Effector memory CD4-positive, alpha-beta T cell (primary cell): ENCODE results near the gene FUT8.

ENCODE experiments used
- DNase-seq, 3 donors: peaks; one replicate each; pipeline ENCODE4 v3.0.0-alpha.2; 2020
- H3K27ac ChIP-seq: 2 replicates; pipeline ENCODE4 v1.7.0; 2013; ENCODE audit warnings: mild to moderate bottlenecking, low read length, moderate library complexity; ENCODE audit not compliant: insufficient read depth, poor library complexity, severe bottlenecking
- H3K27me3 ChIP-seq: replicated peaks from 2 replicates; pipeline ENCODE4 v1.7.0; 2013; ENCODE audit warnings: mild to moderate bottlenecking, low read length; ENCODE audit not compliant: insufficient read depth, control insufficient read depth, poor library complexity, severe bottlenecking
- H3K36me3 ChIP-seq: 2 replicates; pipeline ENCODE4 v1.7.0; 2013; ENCODE audit warnings: mild to moderate bottlenecking, low read length, moderate library complexity; ENCODE audit not compliant: control insufficient read depth, insufficient read depth
- H3K4me1 ChIP-seq: 2 replicates; pipeline ENCODE4 v1.7.0; 2013; ENCODE audit warnings: low read length, mild to moderate bottlenecking; ENCODE audit not compliant: control insufficient read depth, insufficient read depth, poor library complexity, severe bottlenecking
- H3K4me3 ChIP-seq: 2 replicates; pipeline ENCODE4 v1.7.0; 2013; ENCODE audit warnings: low read length, low read depth, mild to moderate bottlenecking; ENCODE audit not compliant: insufficient read depth, poor library complexity, severe bottlenecking
- H3K9me3 ChIP-seq: 2 replicates; pipeline ENCODE4 v1.7.0; 2013; ENCODE audit warnings: mild to moderate bottlenecking, low read length, moderate library complexity; ENCODE audit not compliant: control insufficient read depth

FUT8 gene

GRCh38 chr14:65483647-65484046, 71.1 kb downstream of the FUT8 start:
- Histone ChIP-seq H3K4me3 (no peak overlapping the region), H3K9me3 (no peaks in the 10 kb centered on the region), H3K4me1 (no peaks in the 10 kb centered on the region), H3K36me3 (no peaks in the 10 kb centered on the region), H3K27me3 (no peaks in the 10 kb centered on the region), H3K27ac (no peak overlapping the region)
- no peak for DNase-seq

DNA sequence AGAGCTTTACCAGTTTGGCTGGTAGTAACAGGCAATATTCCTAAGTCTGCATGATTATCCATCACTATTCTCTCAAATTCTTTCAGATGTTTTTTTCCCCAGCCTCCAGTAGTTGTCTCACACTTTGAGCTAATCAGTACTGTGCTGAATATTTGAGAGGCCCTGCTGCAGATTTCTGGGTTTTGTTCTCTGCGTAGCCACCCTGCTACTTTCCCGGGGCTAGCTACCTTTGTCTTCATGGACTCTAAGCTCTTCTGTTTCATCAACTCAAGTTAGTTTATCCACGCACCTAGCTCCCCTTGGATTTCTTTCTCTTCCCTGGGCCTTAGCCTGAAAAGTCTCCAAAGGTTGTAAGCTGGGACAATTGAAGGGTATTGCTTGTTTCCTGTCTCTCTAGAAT, 73.0 kb downstream of the FUT8 start:
- Histone ChIP-seq H3K27ac (no peak overlapping the region), H3K9me3 (no peaks in the 10 kb centered on the region), H3K4me3 (no peak overlapping the region), H3K4me1 (no peaks in the 10 kb centered on the region), H3K36me3 (no peaks in the 10 kb centered on the region), H3K27me3 (no peaks in the 10 kb centered on the region)
- DNase-seq, result no peak

- no peak for DNase-seq
- H3K4me1 ChIP-seq, result no peaks in the 10 kb centered on the region
- no peak overlapping the region for H3K4me3 ChIP-seq
- no peaks in the 10 kb centered on the region for H3K36me3 ChIP-seq
- no peak overlapping the region for H3K27ac ChIP-seq
- no peaks in the 10 kb centered on the region for H3K9me3 ChIP-seq
- no peaks in the 10 kb centered on the region for H3K27me3 ChIP-seq
Observed at GRCh38 chr14:65486863-65487262, 74.3 kb downstream of the FUT8 start.

GRCh38 chr14:65487783-65488494, 75.4 kb downstream of the FUT8 start:
- Histone ChIP-seq H3K9me3 (no peaks in the 10 kb centered on the region), H3K36me3 (no peaks in the 10 kb centered on the region), H3K27ac (no peak overlapping the region), H3K4me3 (no peak overlapping the region), H3K27me3 (no peaks in the 10 kb centered on the region), H3K4me1 (no peaks in the 10 kb centered on the region)
- DNase-seq, result no peak

DNA sequence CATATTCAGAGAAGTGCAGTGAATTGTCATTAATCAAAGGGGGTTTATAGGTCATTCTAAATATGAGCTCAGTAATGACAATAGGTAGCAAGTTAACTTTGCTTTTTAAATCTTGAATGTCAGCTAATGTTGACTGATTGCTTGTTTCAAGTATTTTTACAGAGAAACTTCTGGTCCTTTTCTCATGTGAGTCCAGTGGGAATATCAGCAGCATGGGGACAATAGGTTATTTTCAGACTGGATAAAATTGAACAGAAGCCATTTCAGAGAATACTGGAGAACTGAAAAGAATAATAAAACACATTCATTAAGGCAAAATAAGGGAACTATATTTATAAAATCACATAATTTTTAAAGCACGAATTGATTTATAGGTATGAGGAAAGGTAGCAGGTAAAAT, 78.7 kb downstream of the FUT8 start:
- no peaks in the 10 kb centered on the region for H3K4me1 ChIP-seq
- no peaks in the 10 kb centered on the region for H3K9me3 ChIP-seq
- H3K4me3 ChIP-seq, result no peak overlapping the region
- H3K27ac ChIP-seq, result no peak overlapping the region
- no peaks in the 10 kb centered on the region for H3K27me3 ChIP-seq
- H3K36me3 ChIP-seq, result no peaks in the 10 kb centered on the region
- no peak for DNase-seq

DNA sequence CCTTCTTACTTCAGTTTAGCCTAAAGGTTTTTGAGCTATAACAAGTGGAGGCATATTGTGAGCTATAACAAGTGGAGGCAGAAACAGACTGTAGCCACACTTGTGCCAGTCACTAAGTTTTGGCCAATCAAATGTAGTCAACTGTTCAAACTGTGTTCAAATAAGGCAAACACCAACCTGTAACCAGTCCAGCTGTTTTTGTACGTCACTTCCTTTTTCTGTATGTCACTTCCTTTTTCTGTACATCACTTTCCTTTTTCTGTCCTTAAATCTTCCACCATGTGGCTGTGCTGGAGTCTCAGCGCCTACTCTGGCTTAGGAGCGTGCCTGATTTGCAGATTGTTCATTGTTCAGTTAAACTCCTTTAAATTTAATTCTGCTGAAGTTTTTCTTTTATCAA, 79.7 kb downstream of the FUT8 start:
- no peaks in the 10 kb centered on the region for H3K4me1 ChIP-seq
- H3K9me3 ChIP-seq, result no peaks in the 10 kb centered on the region
- no peaks in the 10 kb centered on the region for H3K36me3 ChIP-seq
- no peak for DNase-seq
- H3K4me3 ChIP-seq, result no peak overlapping the region
- no peak overlapping the region for H3K27ac ChIP-seq
- H3K27me3 ChIP-seq, result no peaks in the 10 kb centered on the region

DNA sequence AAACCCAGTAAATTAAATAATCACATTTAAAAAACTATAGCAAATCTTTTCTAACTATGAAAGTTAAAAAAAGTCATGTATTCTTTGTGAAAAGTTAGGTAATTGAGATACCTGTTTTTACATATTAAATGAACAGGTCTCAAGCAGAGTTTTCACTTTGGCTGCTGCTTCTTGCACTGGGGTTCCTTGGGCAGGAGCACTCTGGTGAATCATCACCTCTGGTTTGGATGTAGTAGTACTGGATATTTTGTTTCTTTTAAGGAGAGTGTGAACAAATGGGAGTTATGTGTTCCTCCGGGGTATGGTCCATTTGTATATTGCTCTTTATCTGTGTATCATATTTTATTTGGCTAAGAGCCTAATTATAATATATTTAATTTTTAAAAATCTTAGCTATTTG, 82.7 kb downstream of the FUT8 start:
- Histone ChIP-seq H3K4me3 (no peak overlapping the region), H3K36me3 (no peaks in the 10 kb centered on the region), H3K9me3 (no peaks in the 10 kb centered on the region), H3K27me3 (no peaks in the 10 kb centered on the region), H3K27ac (no peak overlapping the region), H3K4me1 (no peaks in the 10 kb centered on the region)
- DNase-seq, result no peak

DNA sequence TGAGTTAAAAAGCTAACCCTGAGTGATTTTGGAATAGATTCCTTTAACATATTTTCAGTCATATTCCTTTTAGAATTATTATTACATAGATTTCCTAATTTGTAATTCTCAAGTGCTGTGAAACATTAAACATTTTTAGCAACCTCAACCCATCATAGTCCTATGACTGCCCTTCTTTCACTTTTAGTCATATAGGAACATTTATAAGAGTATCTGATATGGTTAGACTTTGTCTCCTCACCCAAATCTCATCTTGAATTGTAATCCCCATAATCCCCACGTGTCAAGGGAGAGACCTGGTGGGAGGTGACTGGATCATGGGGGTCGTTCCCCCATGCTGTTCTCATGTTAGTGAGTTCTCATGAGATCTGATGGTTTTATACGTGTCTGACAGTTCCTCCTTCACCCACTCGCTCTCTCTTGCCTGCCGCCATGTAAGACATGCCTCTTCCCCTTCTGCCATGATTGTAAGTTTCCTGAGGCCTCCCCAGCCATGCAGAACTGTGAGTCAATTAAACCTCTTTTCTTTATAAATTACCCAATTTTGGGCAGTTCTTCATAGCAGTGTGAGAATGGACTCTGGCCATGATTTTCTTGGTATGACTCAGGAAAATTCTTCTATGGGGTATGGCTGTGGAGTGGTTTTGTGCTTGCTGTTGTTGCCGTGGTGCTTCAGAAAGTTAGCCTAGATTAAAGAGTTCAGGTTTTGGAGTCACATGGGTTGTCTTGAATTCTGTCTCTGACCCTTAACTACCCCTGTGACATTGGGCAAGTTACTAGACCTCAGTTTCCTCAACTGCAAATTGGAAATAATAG, 83.9 kb downstream of the FUT8 start:
- H3K4me3 ChIP-seq, result no peak overlapping the region
- no peak overlapping the region for H3K27ac ChIP-seq

GRCh38 chr14:65499138-65499537, 86.6 kb downstream of the FUT8 start:
- Histone ChIP-seq H3K36me3 (no peaks in the 10 kb centered on the region), H3K4me3 (no peak overlapping the region), H3K9me3 (no peaks in the 10 kb centered on the region), H3K4me1 (peaks cover 6% of the 10 kb centered on the region), H3K27me3 (no peaks in the 10 kb centered on the region), H3K27ac (no peak overlapping the region)
- DNase-seq, result no peak

More for the DNA sequence above, 83.9 kb downstream of the FUT8 start:
- H3K36me3 ChIP-seq, result no peaks in the 10 kb centered on the region
- no peak for DNase-seq
- H3K27me3 ChIP-seq, result no peaks in the 10 kb centered on the region
- no peaks in the 10 kb centered on the region for H3K4me1 ChIP-seq
- no peaks in the 10 kb centered on the region for H3K9me3 ChIP-seq

DNA sequence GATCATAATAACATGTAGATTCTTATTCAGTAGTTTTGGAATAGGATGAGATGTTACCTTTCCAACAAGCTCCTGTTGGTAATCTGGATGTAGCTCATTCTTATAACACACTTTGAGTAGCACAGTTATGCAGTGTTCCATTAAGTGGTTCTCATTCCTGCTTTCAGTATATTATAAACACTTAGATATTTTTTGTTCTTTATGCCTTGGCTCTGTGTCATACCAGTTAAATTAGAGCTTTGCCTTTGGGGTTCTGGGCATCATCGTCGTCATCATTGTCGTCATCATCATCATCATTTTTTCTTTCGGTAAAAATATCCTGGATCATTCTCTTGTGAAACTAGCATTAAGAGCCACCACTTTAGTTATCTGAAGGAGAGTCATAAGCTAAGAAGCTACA, 87.5 kb downstream of the FUT8 start:
- no peaks in the 10 kb centered on the region for H3K9me3 ChIP-seq
- no peak overlapping the region for H3K4me3 ChIP-seq
- H3K36me3 ChIP-seq, result no peaks in the 10 kb centered on the region
- peaks cover 6% of the 10 kb centered on the region for H3K4me1 ChIP-seq
- H3K27me3 ChIP-seq, result no peaks in the 10 kb centered on the region
- H3K27ac ChIP-seq, result no peak overlapping the region
- DNase-seq, result no peak
